Smooth muscle cell (in vitro differentiated cells): Measurements from ENCODE around the gene CSTB. TPM values are rescaled to one million over a fixed set of nuclear protein-coding genes. Genes with fewer than 3 reads are reported as not detected.

Source experiments
- DNase-seq: peaks from one replicate; lab custom pipeline; 2025; ENCODE audit not compliant: unreplicated experiment; lab: John Stamatoyannopoulos, UW
- H2AFZ ChIP-seq: fragments of 200-600 bp; sonication (generic); 2 replicates; pipeline ENCODE4 v1.6.0; 2016; ENCODE audit warnings: antibody characterized with exemption, low read depth, mild to moderate bottlenecking
- H3F3A ChIP-seq: fragments of 200-600 bp; sonication (generic); 2 replicates; pipeline ENCODE4 v1.6.0; 2017; ENCODE audit warnings: antibody characterized with exemption, low read depth
- H3K27ac ChIP-seq: fragments of 200-600 bp; sonication (generic); 2 replicates; pipeline ENCODE4 v1.5.1; 2016; ENCODE audit warnings: low read depth, mild to moderate bottlenecking
- H3K27me3 ChIP-seq: fragments of 200-600 bp; sonication (generic); 2 replicates; pipeline ENCODE4 v1.6.1; 2016; ENCODE audit warnings: low read depth, mild to moderate bottlenecking
- H3K36me3 ChIP-seq: fragments of 200-600 bp; sonication (generic); 2 replicates; pipeline ENCODE4 v1.5.1; 2016; ENCODE audit warnings: low read depth
- H3K4me1 ChIP-seq: fragments of 200-600 bp; sonication (generic); 2 replicates; pipeline ENCODE4 v1.5.1; 2016; ENCODE audit warnings: low read depth
- H3K4me2 ChIP-seq: fragments of 200-600 bp; sonication (generic); 2 replicates; pipeline ENCODE4 v1.6.0; 2016; ENCODE audit warnings: mild to moderate bottlenecking
- H3K4me3 ChIP-seq: fragments of 200-600 bp; sonication (generic); 2 replicates; pipeline ENCODE4 v1.5.1; 2016; ENCODE audit warnings: mild to moderate bottlenecking
- H3K79me2 ChIP-seq: fragments of 200-600 bp; sonication (generic); 2 replicates; pipeline ENCODE4 v1.6.0; 2016; ENCODE audit warnings: low read depth, mild to moderate bottlenecking
- H3K9ac ChIP-seq: fragments of 200-600 bp; sonication (generic); 2 replicates; pipeline ENCODE4 v1.6.0; 2016; ENCODE audit warnings: low read depth
- H3K9me3 ChIP-seq: fragments of 200-600 bp; sonication (generic); replicated peaks from 2 replicates; pipeline ENCODE4 v1.5.1; 2016; ENCODE audit warnings: low read depth
- H4K20me1 ChIP-seq: fragments of 200-600 bp; sonication (generic); 2 replicates; pipeline ENCODE4 v1.6.0; 2016; ENCODE audit warnings: low read depth
- WGBS: methylation state at CpG from one replicate; pipeline ENCODE4 v1.1.7; 2016; ENCODE audit warnings: low lambda C conversion rate; 5-methylcytosine and 5-hydroxymethylcytosine counted together
- polyA plus RNA-seq: library from polyadenylated mRNA; unstranded; fragments of >200 nt; fragmentation: Nextera tagmentation; extraction: Ambion mirVana; gene quantifications from 2 replicates; pipeline ENCODE4 v1.2.1, GENCODE V29; 2016
- total RNA-seq: library from RNA; depleted of rRNA; stranded (reverse); fragments of >200 nt; gene quantifications from 2 replicates; pipeline ENCODE4 v1.2.3, GENCODE V29; 2014
- TF ChIP-seq, protein P1 (sequence below): fragments of 200-600 bp; sonication (generic); IDR thresholded peaks from 2 replicates; pipeline ENCODE4 v1.5.1; 2017; ENCODE audit warnings: borderline replicate concordance, mild to moderate bottlenecking, antibody characterized with exemption; ENCODE audit not compliant: insufficient read depth, poor library complexity, severe bottlenecking

Gene CSTB
- total and polyA plus RNA-seq, 2 experiments from 2014 or later: 29.9 to 74.0 TPM

DNA sequence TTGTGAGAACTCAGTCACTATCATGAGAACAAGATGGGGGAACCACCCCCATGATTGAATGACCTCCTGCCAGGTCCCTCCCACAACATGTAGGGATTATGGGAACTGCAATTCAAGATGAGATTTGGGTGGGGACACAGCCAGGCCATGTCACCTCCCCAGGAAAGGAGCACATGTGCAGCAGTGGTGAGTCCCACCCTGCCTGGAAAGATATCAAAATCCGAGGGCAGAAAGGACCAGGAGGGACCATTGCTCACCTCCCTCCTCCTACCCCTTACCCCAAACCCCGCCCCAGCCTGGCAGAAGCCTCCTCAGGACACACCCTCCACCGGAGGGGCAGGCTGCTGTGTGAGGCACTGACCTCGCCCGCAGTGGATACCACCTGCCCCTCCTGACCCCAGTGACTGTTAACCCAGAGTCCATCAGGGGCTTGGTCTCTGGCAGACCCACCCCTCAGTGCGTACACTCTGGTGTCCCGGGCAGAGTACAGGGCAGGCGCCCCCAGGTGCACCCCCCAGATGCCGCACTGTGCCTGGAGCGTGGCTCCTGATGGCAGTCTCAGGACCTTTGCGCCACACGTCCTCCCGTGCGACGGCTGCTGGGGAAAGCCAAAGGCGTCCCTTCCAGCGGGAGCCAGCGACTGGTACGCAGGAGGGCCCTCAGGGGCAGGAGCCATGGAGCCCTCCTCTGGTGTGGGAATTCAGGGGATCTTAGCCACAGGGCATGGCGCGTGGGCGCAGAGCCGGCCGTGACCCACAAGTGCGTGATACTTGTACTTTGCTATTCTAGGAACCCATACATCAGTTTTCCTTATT lies 36.3 kb downstream of the CSTB start:
- TF ChIP-seq, protein P1, sequence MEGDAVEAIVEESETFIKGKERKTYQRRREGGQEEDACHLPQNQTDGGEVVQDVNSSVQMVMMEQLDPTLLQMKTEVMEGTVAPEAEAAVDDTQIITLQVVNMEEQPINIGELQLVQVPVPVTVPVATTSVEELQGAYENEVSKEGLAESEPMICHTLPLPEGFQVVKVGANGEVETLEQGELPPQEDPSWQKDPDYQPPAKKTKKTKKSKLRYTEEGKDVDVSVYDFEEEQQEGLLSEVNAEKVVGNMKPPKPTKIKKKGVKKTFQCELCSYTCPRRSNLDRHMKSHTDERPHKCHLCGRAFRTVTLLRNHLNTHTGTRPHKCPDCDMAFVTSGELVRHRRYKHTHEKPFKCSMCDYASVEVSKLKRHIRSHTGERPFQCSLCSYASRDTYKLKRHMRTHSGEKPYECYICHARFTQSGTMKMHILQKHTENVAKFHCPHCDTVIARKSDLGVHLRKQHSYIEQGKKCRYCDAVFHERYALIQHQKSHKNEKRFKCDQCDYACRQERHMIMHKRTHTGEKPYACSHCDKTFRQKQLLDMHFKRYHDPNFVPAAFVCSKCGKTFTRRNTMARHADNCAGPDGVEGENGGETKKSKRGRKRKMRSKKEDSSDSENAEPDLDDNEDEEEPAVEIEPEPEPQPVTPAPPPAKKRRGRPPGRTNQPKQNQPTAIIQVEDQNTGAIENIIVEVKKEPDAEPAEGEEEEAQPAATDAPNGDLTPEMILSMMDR: no peak
- H3K9me3 ChIP-seq: no peaks in the 10 kb centered on the region
- peaks cover 87% of the 10 kb centered on the region for H4K20me1 ChIP-seq
- 82% methylated on average over 25 of the region's 25 CpGs for WGBS
- DNase-seq: no peak
- H3K36me3 ChIP-seq: peaks cover 5% of the 10 kb centered on the region
- H3K9ac ChIP-seq: no peak overlapping the region
- H3K4me1 ChIP-seq: no peaks in the 10 kb centered on the region
- H2AFZ ChIP-seq: no peak overlapping the region
- H3K4me3 ChIP-seq: no peak overlapping the region
- H3K27me3 ChIP-seq: no peaks in the 10 kb centered on the region
- H3F3A ChIP-seq: no peaks in the 10 kb centered on the region
- H3K79me2 ChIP-seq: peaks cover 19% of the 10 kb centered on the region
- H3K4me2 ChIP-seq: no peak overlapping the region
- H3K27ac ChIP-seq: no peak overlapping the region

DNA sequence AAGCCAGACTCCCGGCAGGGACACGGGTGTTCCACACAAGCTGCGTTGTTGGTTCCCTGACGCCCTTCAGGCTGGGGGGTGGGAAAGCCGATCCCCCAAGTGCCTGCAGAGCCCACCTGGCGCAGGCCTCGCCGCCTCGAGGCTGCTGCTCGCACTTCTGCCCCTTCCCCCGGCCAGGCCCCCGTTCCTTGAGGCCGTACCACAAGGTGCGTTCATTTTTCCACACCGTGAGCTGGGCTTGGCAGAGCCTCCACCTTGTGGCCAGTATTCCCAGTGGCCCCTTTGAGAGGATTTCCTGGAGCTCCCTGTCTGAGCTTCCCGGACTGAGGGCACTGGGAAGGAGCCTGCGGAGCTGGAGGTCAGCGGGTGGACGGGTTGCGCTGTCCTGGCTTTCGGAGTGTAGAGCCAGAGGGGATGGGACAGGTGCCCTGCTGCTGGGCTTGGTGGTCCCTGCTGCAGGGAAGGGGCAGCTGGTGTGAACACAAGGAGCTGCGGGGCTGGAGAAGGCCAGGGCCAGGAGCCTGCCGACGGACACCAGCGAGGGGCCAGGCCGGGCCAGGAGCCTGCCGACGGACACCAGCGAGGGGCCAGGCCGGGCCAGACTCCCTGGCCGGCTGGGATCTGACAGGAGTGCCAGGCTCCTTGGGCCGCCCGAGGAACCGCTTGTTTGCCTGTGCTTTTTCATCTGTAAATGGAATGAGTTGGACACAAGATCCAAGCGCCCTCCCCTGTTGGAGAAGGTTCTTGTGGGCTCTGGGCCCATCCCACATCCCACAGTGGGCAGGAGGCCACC lies 38.8 kb downstream of the CSTB start:
- Histone ChIP-seq H3K4me2 (no peak overlapping the region), H3K36me3 (no peaks in the 10 kb centered on the region), H3F3A (no peaks in the 10 kb centered on the region), H3K9me3 (no peaks in the 10 kb centered on the region), H3K27me3 (no peaks in the 10 kb centered on the region), H3K27ac (no peak overlapping the region), H4K20me1 (peaks cover 94% of the 10 kb centered on the region), H3K9ac (no peak overlapping the region), H3K79me2 (peaks cover 31% of the 10 kb centered on the region), H3K4me1 (no peaks in the 10 kb centered on the region), H3K4me3 (no peak overlapping the region), H2AFZ (no peak overlapping the region)
- TF ChIP-seq, protein P1: no peak
- no peak for DNase-seq
- WGBS: 98% methylated on average over 27 of the region's 35 CpGs

DNA sequence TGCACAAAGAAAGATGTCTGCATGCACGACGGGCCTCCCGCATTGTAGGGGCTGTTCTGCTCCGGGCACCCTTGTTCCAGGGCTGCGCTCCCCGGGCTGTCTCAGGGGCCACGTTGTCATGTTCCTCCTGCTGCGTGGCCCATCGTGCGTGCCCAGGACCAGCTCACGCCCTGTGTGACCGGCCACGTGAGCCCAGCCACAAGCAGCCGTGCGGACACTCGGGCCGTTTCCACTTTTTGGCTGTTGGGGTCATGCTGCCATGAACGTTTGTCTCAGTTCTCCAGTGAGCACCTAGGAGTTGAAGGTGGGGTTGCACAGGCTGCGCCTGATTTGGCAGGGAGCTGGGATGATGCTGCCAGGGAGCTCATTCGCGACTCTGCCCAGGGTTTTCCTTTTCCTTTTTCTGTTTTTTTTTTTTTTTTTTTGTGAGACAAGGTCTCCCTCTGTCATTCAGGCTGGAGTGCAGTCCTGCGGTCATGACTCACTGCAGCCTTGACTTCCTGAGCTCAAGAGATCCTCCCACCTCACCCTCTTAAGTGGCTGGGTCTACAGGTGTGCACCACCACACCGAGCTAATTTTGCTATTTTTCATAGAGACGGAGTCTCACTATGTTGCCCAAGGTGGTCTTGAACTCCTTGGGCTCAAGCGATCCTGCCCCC lies 39.8 kb downstream of the CSTB start:
- no peak for DNase-seq
- Histone ChIP-seq H4K20me1 (peaks cover 94% of the 10 kb centered on the region), H3K9ac (no peak overlapping the region), H3K27ac (no peak overlapping the region), H3K79me2 (peaks cover 41% of the 10 kb centered on the region), H3K9me3 (no peaks in the 10 kb centered on the region), H3F3A (no peaks in the 10 kb centered on the region), H2AFZ (no peak overlapping the region), H3K4me1 (no peaks in the 10 kb centered on the region), H3K27me3 (no peaks in the 10 kb centered on the region), H3K4me2 (no peak overlapping the region), H3K36me3 (no peaks in the 10 kb centered on the region), H3K4me3 (no peak overlapping the region)
- TF ChIP-seq, protein P1: no peak
- 96% methylated on average over 25 of the region's 25 CpGs for WGBS
